Sigmoid colon (tissue), 7 donors: Measurements from ENCODE around the gene SERPINF2. TPM values are rescaled to one million over a fixed set of nuclear protein-coding genes. Genes with fewer than 3 reads are reported as not detected.
"Not testable (repeated sequence)": the region's sequence is repeated elsewhere in the genome, so short reads cannot be mapped to it uniquely, and the experiment has no call there.

Experiments
- DNase-seq: peaks from one replicate; pipeline ENCODE4 v3.0.0-alpha.2; 2019
- H3K27ac ChIP-seq, 4 donors: fragments of 200-600 bp; sonication (generic); one replicate each; pipeline ENCODE4 v1.5.1; 2016 to 2019; ENCODE audit warnings: mild to moderate bottlenecking in 1 of 4
- H3K27me3 ChIP-seq, 3 donors: fragments of 200-600 bp; sonication (generic); one replicate each; pipeline ENCODE4 v1.5.1; 2019; ENCODE audit warnings: mild to moderate bottlenecking in 1 of 3
- H3K36me3 ChIP-seq, 4 donors: fragments of 200-600 bp; sonication (generic); one replicate each; pipeline ENCODE4 v1.5.1; 2016 to 2019
- H3K4me1 ChIP-seq, 4 donors: fragments of 200-600 bp; sonication (generic); one replicate each; pipeline ENCODE4 v1.5.1; 2017 to 2019
- H3K4me3 ChIP-seq, 4 donors: fragments of 200-600 bp; sonication (generic); one replicate each; pipeline ENCODE4 v1.5.1; 2017 to 2019; ENCODE audit warnings: mild to moderate bottlenecking in 2 of 4, moderate library complexity in 1 of 4
- H3K9me3 ChIP-seq, 4 donors: fragments of 200-600 bp in 3 of 4; sonication (generic) in 3 of 4; one replicate each; pipeline versions ENCODE4 v1.5.1 to v1.6.1; 2013 to 2019
- EP300 ChIP-seq, 4 donors: sonication (generic); formaldehyde crosslinking; IDR thresholded peaks; one replicate each; pipeline ENCODE4 v1.6.1; 2017; ENCODE audit warnings: antibody characterized with exemption in 4 of 4
- POLR2A ChIP-seq, 2 donors: fragments of 450-650 bp; IDR thresholded peaks; one replicate each; pipeline ENCODE4 v1.6.1; 2016; ENCODE audit warnings: antibody characterized with exemption in 2 of 2, mild to moderate bottlenecking in 2 of 2, moderate library complexity in 2 of 2
- POLR2AphosphoS5 ChIP-seq, 4 donors: sonication (generic); formaldehyde crosslinking; IDR thresholded peaks; one replicate each; pipeline ENCODE4 v1.6.1; 2017; ENCODE audit warnings: antibody characterized with exemption in 4 of 4
- WGBS, 2 donors: extraction: QIAGEN DNeasy Blood & Tissue Kit; methylation state at CpG; one replicate each; pipeline ENCODE4 v1.1.7; 2013; 5-methylcytosine and 5-hydroxymethylcytosine counted together
- intact Hi-C: fragments of 100-400 bp; cut with DNase I; formaldehyde crosslinking; loops from one replicate; pipeline ENCODE4 v1.15.1; 2023
- polyA plus RNA-seq, 3 donors: library from polyadenylated mRNA; stranded (reverse); fragments of 200-250 nt; gene quantifications; one replicate each; pipeline ENCODE4 v1.2.3, GENCODE V29; 2013
- total RNA-seq, 4 donors: library from RNA; depleted of rRNA; stranded (reverse); fragments of >200 nt; gene quantifications; one replicate each; pipeline ENCODE4 v1.1.0, GENCODE V29; 2016
- TF ChIP-seq, protein P1 (sequence below), 4 experiments: fragments of 450-650 bp in 3 of 4; fragments of 200-600 bp in 1 of 4; IDR thresholded peaks; one replicate each; pipeline ENCODE4 v1.5.1; 2016 to 2019; ENCODE audit warnings: antibody characterized with exemption in 4 of 4, mild to moderate bottlenecking in 3 of 4, moderate library complexity in 2 of 4
- donor health status: healthy with polysubstance abuse.
- donor health status: Bipolar disorder and iron deficiency.
- donor health status: healthy.

SERPINF2 gene
- total and polyA plus RNA-seq, 7 donors: 0.69 to 12.9 (median 3.8) TPM

DNA sequence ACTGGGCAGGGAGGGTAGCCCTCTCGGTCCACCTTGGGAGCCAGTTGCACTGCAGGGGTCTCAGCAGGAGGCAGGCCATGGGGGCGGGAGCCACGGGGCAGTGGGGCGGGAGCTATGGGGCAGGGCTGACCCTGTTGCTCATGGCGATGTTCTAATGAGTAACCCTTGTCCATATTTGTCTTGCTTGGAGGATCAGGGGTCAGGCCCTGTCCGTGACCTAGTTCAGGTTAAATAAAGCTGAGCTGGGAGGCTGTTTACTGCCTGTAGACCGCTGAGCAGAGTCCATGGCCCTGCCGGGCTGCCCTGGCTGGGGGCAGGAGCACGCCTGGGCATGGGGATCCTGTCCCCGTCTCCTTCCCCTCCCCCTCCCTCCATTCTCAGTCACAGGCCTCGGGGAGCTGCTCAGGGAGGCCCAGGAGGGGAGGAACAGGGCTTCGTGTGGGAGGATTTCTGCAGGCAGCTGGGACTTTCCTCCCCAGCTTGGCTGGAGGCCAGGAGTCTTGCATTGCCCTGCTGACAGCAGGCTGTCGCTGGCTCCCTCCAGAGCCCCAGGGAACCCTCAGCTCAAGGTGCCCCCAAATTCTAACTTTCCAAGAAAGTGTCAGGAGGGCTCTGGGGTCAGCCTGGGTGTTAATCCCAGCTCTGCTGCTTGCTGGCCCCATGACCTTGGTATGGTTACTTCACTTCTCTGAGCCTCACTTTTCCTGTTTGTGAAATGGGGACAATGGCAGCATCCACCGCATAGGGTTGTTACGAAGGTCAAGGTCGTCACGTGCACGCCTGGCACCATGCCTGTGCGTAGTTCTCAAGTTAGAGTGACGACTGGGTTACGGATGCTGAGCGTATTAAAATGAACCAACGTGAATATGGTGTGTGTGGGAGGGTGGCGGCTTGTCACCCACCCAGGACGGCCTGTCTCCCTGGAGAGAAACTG lies 6.1 kb upstream of the SERPINF2 start:
- DNase-seq: peak; percentile 83
- H3K4me1 ChIP-seq: peaks cover 0 to 16% (median 12%) of the 10 kb centered on the region in 4 donors
- peak overlapping the region in 3 of 4 donors; percentile 2 to 7 (median 4) for H3K27ac ChIP-seq
- intact Hi-C loops: no loop called here
- peaks cover 21 to 60% (median 24%) of the 10 kb centered on the region in 4 donors for H3K36me3 ChIP-seq
- TF ChIP-seq POLR2A (IDR thresholded peaks at IDR 0.05) (no peak), EP300 (IDR thresholded peaks at IDR 0.05) (no peak), POLR2AphosphoS5 (IDR thresholded peaks at IDR 0.05) (no peak)
- TF ChIP-seq, protein P1, sequence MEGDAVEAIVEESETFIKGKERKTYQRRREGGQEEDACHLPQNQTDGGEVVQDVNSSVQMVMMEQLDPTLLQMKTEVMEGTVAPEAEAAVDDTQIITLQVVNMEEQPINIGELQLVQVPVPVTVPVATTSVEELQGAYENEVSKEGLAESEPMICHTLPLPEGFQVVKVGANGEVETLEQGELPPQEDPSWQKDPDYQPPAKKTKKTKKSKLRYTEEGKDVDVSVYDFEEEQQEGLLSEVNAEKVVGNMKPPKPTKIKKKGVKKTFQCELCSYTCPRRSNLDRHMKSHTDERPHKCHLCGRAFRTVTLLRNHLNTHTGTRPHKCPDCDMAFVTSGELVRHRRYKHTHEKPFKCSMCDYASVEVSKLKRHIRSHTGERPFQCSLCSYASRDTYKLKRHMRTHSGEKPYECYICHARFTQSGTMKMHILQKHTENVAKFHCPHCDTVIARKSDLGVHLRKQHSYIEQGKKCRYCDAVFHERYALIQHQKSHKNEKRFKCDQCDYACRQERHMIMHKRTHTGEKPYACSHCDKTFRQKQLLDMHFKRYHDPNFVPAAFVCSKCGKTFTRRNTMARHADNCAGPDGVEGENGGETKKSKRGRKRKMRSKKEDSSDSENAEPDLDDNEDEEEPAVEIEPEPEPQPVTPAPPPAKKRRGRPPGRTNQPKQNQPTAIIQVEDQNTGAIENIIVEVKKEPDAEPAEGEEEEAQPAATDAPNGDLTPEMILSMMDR (IDR thresholded peaks at IDR 0.05): no peak
- H3K4me3 ChIP-seq: no peak overlapping the region
- H3K9me3 ChIP-seq: no peaks in the 10 kb centered on the region
- 65 to 67% methylated on average over 25 of the region's 25 CpGs for WGBS, 2 donors
- no peaks in the 10 kb centered on the region for H3K27me3 ChIP-seq

GRCh38 chr17:1737531-1738291 lies 5.0 kb upstream of the SERPINF2 start:
- Histone ChIP-seq H3K27me3 (no peaks in the 10 kb centered on the region), H3K9me3 (no peaks in the 10 kb centered on the region), H3K27ac (no peak overlapping the region), H3K4me3 (no peak overlapping the region), H3K4me1 (peaks cover 0 to 16% (median 12%) of the 10 kb centered on the region in 4 donors), H3K36me3 (peaks cover 18 to 53% (median 23%) of the 10 kb centered on the region in 4 donors)
- TF ChIP-seq EP300 (IDR thresholded peaks at IDR 0.05) (no peak), POLR2AphosphoS5 (IDR thresholded peaks at IDR 0.05) (no peak), POLR2A (IDR thresholded peaks at IDR 0.05) (no peak)
- TF ChIP-seq, protein P1 (IDR thresholded peaks at IDR 0.05): no peak
- intact Hi-C loops: no loop called here
- DNase-seq: no peak
- WGBS, 2 donors: 92 to 93% methylated on average over 21 of the region's 21 CpGs

DNA sequence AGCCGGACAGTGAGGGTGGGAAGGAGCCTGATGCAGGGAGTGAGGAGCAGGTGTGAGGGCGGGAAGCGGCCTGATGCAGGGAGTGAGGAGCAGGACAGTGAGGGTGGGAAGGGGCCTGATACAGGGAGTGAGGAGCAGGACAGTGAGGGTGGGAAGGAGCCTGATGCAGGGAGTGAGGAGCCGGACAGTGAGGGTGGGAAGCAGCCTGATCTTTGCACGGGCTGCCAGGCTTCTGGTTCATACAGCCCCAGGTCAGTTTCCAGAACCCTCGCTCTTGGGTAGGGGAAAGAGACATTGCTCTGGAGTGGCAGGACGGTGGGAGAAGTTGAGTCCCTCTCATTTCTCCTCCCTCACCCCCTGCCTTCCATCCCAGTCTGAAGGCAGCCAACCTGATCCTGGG lies 772 bp upstream of the SERPINF2 start:
- H3K9me3 ChIP-seq, intact Hi-C loops, H3K27ac ChIP-seq, H3K4me1 ChIP-seq, H3K4me3 ChIP-seq, DNase-seq, H3K27me3 ChIP-seq: not testable (repeated sequence)
- WGBS, 2 donors: 78 to 84% methylated on average over 7 of the region's 7 CpGs
- H3K36me3 ChIP-seq: peaks cover 6 to 14% (median 10%) of the 10 kb centered on the region in 4 donors

DNA sequence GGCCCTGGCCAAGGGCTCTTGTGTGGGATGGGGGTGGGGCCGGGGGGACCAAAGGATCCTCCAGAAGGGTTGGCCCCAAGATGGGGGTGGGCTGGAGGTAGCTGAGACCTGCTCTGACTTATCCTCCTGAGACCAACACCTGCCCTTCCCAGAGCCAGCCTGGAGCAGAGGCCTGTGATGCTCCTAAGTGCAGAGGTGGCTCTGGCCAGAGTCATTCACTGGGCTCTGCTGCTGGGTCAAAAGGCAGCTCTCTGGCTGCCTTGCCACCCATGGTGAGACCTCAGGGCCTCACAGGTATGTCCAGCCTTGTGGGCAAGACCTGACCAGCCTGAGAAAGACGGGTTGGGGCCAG lies 393 bp downstream of the SERPINF2 start:
- Histone ChIP-seq H3K36me3 (peaks cover 0 to 3% (median under 1%) of the 10 kb centered on the region in 4 donors), H3K27ac (no peak overlapping the region), H3K4me1 (no peaks in the 10 kb centered on the region), H3K9me3 (no peaks in the 10 kb centered on the region), H3K27me3 (no peaks in the 10 kb centered on the region), H3K4me3 (no peak overlapping the region)
- no peak for TF ChIP-seq EP300 (IDR thresholded peaks at IDR 0.05)
- TF ChIP-seq, protein P1 (IDR thresholded peaks at IDR 0.05): no peak
- no peak for TF ChIP-seq POLR2A (IDR thresholded peaks at IDR 0.05)
- no peak for TF ChIP-seq POLR2AphosphoS5 (IDR thresholded peaks at IDR 0.05)
- intact Hi-C loops: no loop called here
- 72 to 76% methylated on average over 2 of the region's 2 CpGs for WGBS, 2 donors
- no peak for DNase-seq
